HUES64 (cell line): Measurements from ENCODE around the gene SMDT1.
"Not testable (repeated sequence)": the region's sequence is repeated elsewhere in the genome, so short reads cannot be mapped to it uniquely, and the experiment has no call there.

Source experiments
- H3K27ac ChIP-seq: 2 replicates; pipeline ENCODE4 v1.7.0; 2013; ENCODE audit warnings: low read depth, low read length, inconsistent platforms
- H3K27me3 ChIP-seq: 2 replicates; pipeline ENCODE4 v1.6.1; 2013; ENCODE audit warnings: mild to moderate bottlenecking, low read length; ENCODE audit not compliant: insufficient read depth
- H3K36me3 ChIP-seq: 2 replicates; pipeline ENCODE4 v1.6.1; 2013; ENCODE audit warnings: mild to moderate bottlenecking, low read length; ENCODE audit not compliant: insufficient read depth
- H3K4me1 ChIP-seq: 2 replicates; pipeline ENCODE4 v1.6.1; 2013; ENCODE audit warnings: mild to moderate bottlenecking, low read length, moderate library complexity; ENCODE audit not compliant: insufficient read depth
- H3K4me3 ChIP-seq: 2 replicates; pipeline ENCODE4 v1.5.1; 2013; ENCODE audit warnings: mild to moderate bottlenecking, low read length, moderate library complexity
- H3K9ac ChIP-seq: 2 replicates; pipeline ENCODE4 v1.6.1; 2013; ENCODE audit warnings: mild to moderate bottlenecking, low read depth, low read length
- H3K9me3 ChIP-seq: 2 replicates; pipeline ENCODE4 v1.6.1; 2013; ENCODE audit warnings: low read depth, low read length; ENCODE audit not compliant: insufficient read depth
- WGBS: fragments of 150-250, 120-280 bp; methylation state at CpG from one replicate; pipeline ENCODE4 v1.1.7; 2013; ENCODE audit warnings: missing lambda C conversion rate; 5-methylcytosine and 5-hydroxymethylcytosine counted together

SMDT1 gene

GRCh38 chr22:42116848-42117424 is 37.4 kb downstream of the SMDT1 start:
- 80% methylated on average over 3 of the region's 4 CpGs for WGBS

GRCh38 chr22:42120231-42121021 is 40.9 kb downstream of the SMDT1 start:
- H3K27ac ChIP-seq, H3K9me3 ChIP-seq, H3K4me3 ChIP-seq, H3K27me3 ChIP-seq, H3K9ac ChIP-seq, H3K4me1 ChIP-seq, H3K36me3 ChIP-seq: not testable (repeated sequence)
- 88% methylated on average over 15 of the region's 15 CpGs for WGBS

More at GRCh38 chr22:42116848-42117424, 37.4 kb downstream of the SMDT1 start:
- Histone ChIP-seq H3K36me3 (no peaks in the 10 kb centered on the region), H3K4me1 (no peaks in the 10 kb centered on the region), H3K9me3 (peaks cover 22% of the 10 kb centered on the region), H3K27me3 (no peaks in the 10 kb centered on the region), H3K27ac (no peak overlapping the region), H3K4me3 (no peak overlapping the region), H3K9ac (no peak overlapping the region)

- not testable (repeated sequence) for H3K27me3 ChIP-seq, H3K4me3 ChIP-seq, H3K4me1 ChIP-seq, H3K27ac ChIP-seq, H3K36me3 ChIP-seq, H3K9me3 ChIP-seq, H3K9ac ChIP-seq
- no CpG with 5 or more reads among the region's 4 CpGs for WGBS
These were observed 44.0 kb downstream of the SMDT1 start for GRCh38 chr22:42123529-42123928.

GRCh38 chr22:42127606-42128005 is 48.1 kb downstream of the SMDT1 start:
- H3K27me3 ChIP-seq: no peaks in the 10 kb centered on the region
- H3K9ac ChIP-seq: no peak overlapping the region
- H3K4me1 ChIP-seq: no peaks in the 10 kb centered on the region
- 94% methylated on average over 16 of the region's 16 CpGs for WGBS
- no peaks in the 10 kb centered on the region for H3K36me3 ChIP-seq
- no peak overlapping the region for H3K4me3 ChIP-seq
- H3K9me3 ChIP-seq: no peaks in the 10 kb centered on the region
- H3K27ac ChIP-seq: no peak overlapping the region

GRCh38 chr22:42128007-42128406 is 48.5 kb downstream of the SMDT1 start:
- H3K9ac ChIP-seq, H3K36me3 ChIP-seq, H3K9me3 ChIP-seq, H3K27me3 ChIP-seq, H3K27ac ChIP-seq, H3K4me1 ChIP-seq, H3K4me3 ChIP-seq: not testable (repeated sequence)
- 93% methylated on average over 13 of the region's 13 CpGs for WGBS

GRCh38 chr22:42128776-42129694 is 49.5 kb downstream of the SMDT1 start:
- H3K9me3 ChIP-seq, H3K4me1 ChIP-seq, H3K4me3 ChIP-seq, H3K36me3 ChIP-seq, H3K27ac ChIP-seq, H3K9ac ChIP-seq, H3K27me3 ChIP-seq: not testable (repeated sequence)
- 94% methylated on average over 65 of the region's 65 CpGs for WGBS

- not testable (repeated sequence) for H3K4me3 ChIP-seq, H3K4me1 ChIP-seq, H3K27me3 ChIP-seq, H3K9me3 ChIP-seq, H3K9ac ChIP-seq, H3K27ac ChIP-seq, H3K36me3 ChIP-seq
- WGBS: 35% methylated on average over 1 of the region's 7 CpGs
These were observed 50.7 kb downstream of the SMDT1 start for GRCh38 chr22:42130182-42130581.

- WGBS: 94% methylated on average over 13 of the region's 14 CpGs
- not testable (repeated sequence) for H3K4me3 ChIP-seq, H3K36me3 ChIP-seq, H3K9me3 ChIP-seq, H3K27ac ChIP-seq, H3K9ac ChIP-seq, H3K4me1 ChIP-seq, H3K27me3 ChIP-seq
These were observed 51.3 kb downstream of the SMDT1 start, which contains the start of gene CYP2D6 for GRCh38 chr22:42130639-42131431. Gene CYP2D6 (minus strand): TSS chr22:42130810. CDS start chr22:42130791, 19 bp downstream.

GRCh38 chr22:42131562-42131961 is 52.1 kb downstream of the SMDT1 start:
- no peaks in the 10 kb centered on the region for H3K4me1 ChIP-seq
- H3K4me3 ChIP-seq: no peak overlapping the region
- H3K27me3 ChIP-seq: no peaks in the 10 kb centered on the region
- H3K9ac ChIP-seq: no peak overlapping the region
- no peak overlapping the region for H3K27ac ChIP-seq
- WGBS: 83% methylated on average over 8 of the region's 8 CpGs
- H3K36me3 ChIP-seq: no peaks in the 10 kb centered on the region
- H3K9me3 ChIP-seq: no peaks in the 10 kb centered on the region

GRCh38 chr22:42132457-42132856 is 53.0 kb downstream of the SMDT1 start:
- H3K9ac ChIP-seq: no peak overlapping the region
- H3K4me3 ChIP-seq: no peak overlapping the region
- no peaks in the 10 kb centered on the region for H3K36me3 ChIP-seq
- no peaks in the 10 kb centered on the region for H3K27me3 ChIP-seq
- WGBS: 90% methylated on average over 13 of the region's 13 CpGs
- H3K4me1 ChIP-seq: no peaks in the 10 kb centered on the region
- H3K27ac ChIP-seq: no peak overlapping the region
- no peaks in the 10 kb centered on the region for H3K9me3 ChIP-seq
